Breast epithelium (tissue), 3 donors: Measurements from ENCODE around the gene GNRH2.

Experiments
- CTCF ChIP-seq, 3 donors: fragments of 450-650 bp; IDR thresholded peaks; one replicate each; pipeline ENCODE4 v1.5.1; 2016 to 2017; ENCODE audit warnings: antibody characterized with exemption in 3 of 3, mild to moderate bottlenecking in 3 of 3, moderate library complexity in 3 of 3
- POLR2A ChIP-seq: fragments of 450-650 bp; IDR thresholded peaks from one replicate; pipeline ENCODE4 v1.6.1; 2016; ENCODE audit warnings: antibody characterized with exemption, mild to moderate bottlenecking, moderate library complexity

GRCh38 chr20:3084986-3085360 is 41.6 kb downstream of the GNRH2 start:
- TF ChIP-seq POLR2A: no peak
- TF ChIP-seq CTCF (IDR thresholded peaks at IDR 0.05): no peak
